Measurements from ENCODE around the gene PLEKHM1.

The PLEKHM1 gene

GRCh38 chr17:45391918-45392317 lies 98.6 kb downstream of the PLEKHM1 start:
- H3K27ac ChIP-seq, result no peak overlapping the region
- TF ChIP-seq CTCF (IDR thresholded peaks at IDR 0.05) (no peak), ZFX (IDR thresholded peaks at IDR 0.05; ENCODE audit: borderline replicate concordance) (no peak)

GRCh38 chr17:45391291-45391690 lies 99.2 kb downstream of the PLEKHM1 start:
- no peak overlapping the region for H3K27ac ChIP-seq
- TF ChIP-seq CTCF (IDR thresholded peaks at IDR 0.05), result no peak
- no peak for TF ChIP-seq ZFX (IDR thresholded peaks at IDR 0.05; ENCODE audit: borderline replicate concordance)

- TF ChIP-seq CTCF (IDR thresholded peaks at IDR 0.05), result no peak
- TF ChIP-seq ZFX (IDR thresholded peaks at IDR 0.05; ENCODE audit: borderline replicate concordance), result no peak
- H3K27ac ChIP-seq, result no peak overlapping the region
Observed at GRCh38 chr17:45389354-45389753, 101.2 kb downstream of the PLEKHM1 start.

GRCh38 chr17:45388604-45389325 lies 101.8 kb downstream of the PLEKHM1 start:
- no peak overlapping the region for H3K27ac ChIP-seq
- TF ChIP-seq ZFX (IDR thresholded peaks at IDR 0.05; ENCODE audit: borderline replicate concordance), result no peak
- TF ChIP-seq CTCF (IDR thresholded peaks at IDR 0.05), result no peak

- H3K27ac ChIP-seq, result no peak overlapping the region
- TF ChIP-seq ZFX (IDR thresholded peaks at IDR 0.05; ENCODE audit: borderline replicate concordance) (no peak), CTCF (IDR thresholded peaks at IDR 0.05) (no peak)
Observed at GRCh38 chr17:45387739-45388138, 102.8 kb downstream of the PLEKHM1 start.

GRCh38 chr17:45386178-45386577 lies 104.3 kb downstream of the PLEKHM1 start:
- TF ChIP-seq CTCF (IDR thresholded peaks at IDR 0.05), result no peak
- no peak for TF ChIP-seq ZFX (IDR thresholded peaks at IDR 0.05; ENCODE audit: borderline replicate concordance)
- H3K27ac ChIP-seq, result no peak overlapping the region
